SK-N-SH treated with all-trans-retinoic acid at 6 μM for 48 hours (cell line): ENCODE data around the gene LGALS13.

Experiments used
- ATAC-seq: fragments of 200-7000 bp; cut with Tn5 transposase; 3 replicates; pipeline ENCODE4 v1.9.1; 2020; ENCODE audit warnings: mild to moderate bottlenecking, moderate library complexity
- ARNTL ChIP-seq: fragments of 450-650 bp; formaldehyde crosslinking; IDR thresholded peaks from 2 replicates; pipeline ENCODE4 v1.5.0; 2020; ENCODE audit warnings: low read depth, mild to moderate bottlenecking, moderate library complexity, borderline replicate concordance
- BACH2 ChIP-seq: fragments of 250-450 bp; sonication (Bioruptor Pico); IDR thresholded peaks from 2 replicates; pipeline ENCODE4 v1.9.0; 2021; ENCODE audit warnings: mild to moderate bottlenecking, borderline replicate concordance
- CSDC2 ChIP-seq: fragments of 250-450 bp; sonication (Bioruptor Pico); IDR thresholded peaks from 2 replicates; pipeline ENCODE4 v1.5.0; 2020; ENCODE audit warnings: mild to moderate bottlenecking, moderate library complexity
- ESRRG ChIP-seq: fragments of 250-450 bp; sonication (Bioruptor Pico); IDR thresholded peaks from 2 replicates; pipeline ENCODE4 v1.6.1; 2021; ENCODE audit warnings: mild to moderate bottlenecking
- ISL1 ChIP-seq: fragments of 250-450 bp; sonication (Bioruptor Pico); IDR thresholded peaks from 2 replicates; pipeline ENCODE4 v2.1.2; 2022; ENCODE audit warnings: mild to moderate bottlenecking, moderate library complexity
- OSR1 ChIP-seq: fragments of 250-450 bp; sonication (Bioruptor Pico); IDR thresholded peaks from 2 replicates; pipeline ENCODE4 v1.8.0; 2022; ENCODE audit warnings: moderate library complexity, mild to moderate bottlenecking, inconsistent platforms
- PPARA ChIP-seq: fragments of 250-450 bp; sonication (Bioruptor Pico); IDR thresholded peaks from 2 replicates; pipeline ENCODE4 v1.5.0; 2020; ENCODE audit warnings: mild to moderate bottlenecking, borderline replicate concordance
- RARB ChIP-seq: fragments of 250-450 bp; sonication (Bioruptor Pico); IDR thresholded peaks from 2 replicates; pipeline ENCODE4 v1.8.0; 2021; ENCODE audit warnings: mild to moderate bottlenecking, moderate library complexity
- TCF4 ChIP-seq: fragments of 250-450 bp; sonication (Bioruptor Pico); IDR thresholded peaks from 2 replicates; pipeline ENCODE4 v1.8.0; 2021; ENCODE audit warnings: mild to moderate bottlenecking, moderate library complexity, borderline replicate concordance
- TOX ChIP-seq: fragments of 250-450 bp; sonication (Bioruptor Pico); IDR thresholded peaks from 2 replicates; pipeline ENCODE4 v1.8.0; 2021; ENCODE audit warnings: mild to moderate bottlenecking, moderate library complexity, borderline replicate concordance
- ZC3H10 ChIP-seq: fragments of 250-450 bp; sonication (Bioruptor Pico); IDR thresholded peaks from 2 replicates; pipeline ENCODE4 v1.5.1; 2021; ENCODE audit warnings: mild to moderate bottlenecking, moderate library complexity
- ZFP30 ChIP-seq: fragments of 450-650 bp; formaldehyde crosslinking; IDR thresholded peaks from 2 replicates; pipeline ENCODE4 v1.5.0; 2022; ENCODE audit warnings: mild to moderate bottlenecking, moderate library complexity
- ZNF565 ChIP-seq: fragments of 450-650 bp; formaldehyde crosslinking; conservative IDR thresholded peaks from 2 replicates; pipeline ENCODE4 v1.5.0; 2020; ENCODE audit warnings: low read depth, mild to moderate bottlenecking, moderate library complexity
- ZNF70 ChIP-seq: fragments of 450-650 bp; formaldehyde crosslinking; IDR thresholded peaks from 2 replicates; pipeline ENCODE4 v1.5.0; 2020; ENCODE audit warnings: mild to moderate bottlenecking, moderate library complexity
- ZNF8 ChIP-seq: fragments of 450-650 bp; formaldehyde crosslinking; IDR thresholded peaks from 2 replicates; pipeline ENCODE4 v1.5.0; 2020; ENCODE audit warnings: mild to moderate bottlenecking, moderate library complexity
- TF ChIP-seq, protein P1 (sequence below): fragments of 250-450 bp; sonication (Bioruptor Pico); IDR thresholded peaks from 2 replicates; pipeline ENCODE4 v1.8.0; 2020; ENCODE audit warnings: mild to moderate bottlenecking, moderate library complexity, borderline replicate concordance
- TF ChIP-seq, protein P2 (sequence below): fragments of 250-450 bp; sonication (Bioruptor Pico); IDR thresholded peaks from 2 replicates; pipeline ENCODE4 v1.5.1; 2021; ENCODE audit warnings: mild to moderate bottlenecking, moderate library complexity
- TF ChIP-seq, protein P3 (sequence below): fragments of 250-450 bp; sonication (Bioruptor Pico); IDR thresholded peaks from 2 replicates; pipeline ENCODE4 v1.5.1; 2020; ENCODE audit warnings: low read depth, mild to moderate bottlenecking, moderate library complexity
- TF ChIP-seq, protein P4 (sequence below): fragments of 250-450 bp; sonication (Bioruptor Pico); IDR thresholded peaks from 2 replicates; pipeline ENCODE4 v1.5.0; 2020; ENCODE audit warnings: mild to moderate bottlenecking, moderate library complexity

The LGALS13 gene

DNA sequence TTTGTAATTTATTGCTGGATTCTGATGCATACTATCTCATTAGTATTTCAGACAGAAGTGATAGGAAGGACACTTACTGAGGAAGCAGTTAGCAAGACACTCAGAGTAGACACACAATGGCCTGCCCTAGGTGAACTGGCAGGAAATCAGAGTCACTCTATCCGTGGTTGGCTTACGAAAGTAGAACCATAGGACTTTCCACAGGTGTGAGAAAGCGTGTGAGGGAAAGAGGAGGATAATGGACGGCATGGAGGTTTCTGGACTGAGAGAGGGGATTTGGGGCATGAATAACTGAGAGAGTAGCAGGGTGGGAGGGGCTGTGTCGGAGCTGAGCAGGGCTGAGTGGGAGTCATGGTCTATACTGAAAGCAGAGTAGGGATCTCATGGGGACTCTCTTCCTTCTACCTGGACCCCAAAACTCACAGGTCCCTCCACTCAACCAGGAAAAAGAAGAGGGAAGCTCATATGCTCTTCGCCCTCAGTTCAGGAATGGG lies 43.7 kb upstream of the LGALS13 start (continued):
- TF ChIP-seq, protein P1, sequence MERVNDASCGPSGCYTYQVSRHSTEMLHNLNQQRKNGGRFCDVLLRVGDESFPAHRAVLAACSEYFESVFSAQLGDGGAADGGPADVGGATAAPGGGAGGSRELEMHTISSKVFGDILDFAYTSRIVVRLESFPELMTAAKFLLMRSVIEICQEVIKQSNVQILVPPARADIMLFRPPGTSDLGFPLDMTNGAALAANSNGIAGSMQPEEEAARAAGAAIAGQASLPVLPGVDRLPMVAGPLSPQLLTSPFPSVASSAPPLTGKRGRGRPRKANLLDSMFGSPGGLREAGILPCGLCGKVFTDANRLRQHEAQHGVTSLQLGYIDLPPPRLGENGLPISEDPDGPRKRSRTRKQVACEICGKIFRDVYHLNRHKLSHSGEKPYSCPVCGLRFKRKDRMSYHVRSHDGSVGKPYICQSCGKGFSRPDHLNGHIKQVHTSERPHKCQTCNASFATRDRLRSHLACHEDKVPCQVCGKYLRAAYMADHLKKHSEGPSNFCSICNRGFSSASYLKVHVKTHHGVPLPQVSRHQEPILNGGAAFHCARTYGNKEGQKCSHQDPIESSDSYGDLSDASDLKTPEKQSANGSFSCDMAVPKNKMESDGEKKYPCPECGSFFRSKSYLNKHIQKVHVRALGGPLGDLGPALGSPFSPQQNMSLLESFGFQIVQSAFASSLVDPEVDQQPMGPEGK (CRISPR knock-in tag), result no peak
- TF ChIP-seq ZNF8 (CRISPR knock-in tag) (no peak), BACH2 (CRISPR knock-in tag) (no peak), ZFP30 (CRISPR knock-in tag) (no peak), ESRRG (CRISPR knock-in tag) (no peak), ZNF70 (no peak), PPARA (CRISPR knock-in tag) (no peak), ZC3H10 (no peak), TCF4 (CRISPR knock-in tag) (no peak), CSDC2 (CRISPR knock-in tag) (no peak)
- TF ChIP-seq, protein P2, sequence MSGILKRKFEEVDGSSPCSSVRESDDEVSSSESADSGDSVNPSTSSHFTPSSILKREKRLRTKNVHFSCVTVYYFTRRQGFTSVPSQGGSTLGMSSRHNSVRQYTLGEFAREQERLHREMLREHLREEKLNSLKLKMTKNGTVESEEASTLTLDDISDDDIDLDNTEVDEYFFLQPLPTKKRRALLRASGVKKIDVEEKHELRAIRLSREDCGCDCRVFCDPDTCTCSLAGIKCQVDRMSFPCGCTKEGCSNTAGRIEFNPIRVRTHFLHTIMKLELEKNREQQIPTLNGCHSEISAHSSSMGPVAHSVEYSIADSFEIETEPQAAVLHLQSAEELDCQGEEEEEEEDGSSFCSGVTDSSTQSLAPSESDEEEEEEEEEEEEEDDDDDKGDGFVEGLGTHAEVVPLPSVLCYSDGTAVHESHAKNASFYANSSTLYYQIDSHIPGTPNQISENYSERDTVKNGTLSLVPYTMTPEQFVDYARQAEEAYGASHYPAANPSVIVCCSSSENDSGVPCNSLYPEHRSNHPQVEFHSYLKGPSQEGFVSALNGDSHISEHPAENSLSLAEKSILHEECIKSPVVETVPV (CRISPR knock-in tag), result no peak
- TF ChIP-seq, protein P3, sequence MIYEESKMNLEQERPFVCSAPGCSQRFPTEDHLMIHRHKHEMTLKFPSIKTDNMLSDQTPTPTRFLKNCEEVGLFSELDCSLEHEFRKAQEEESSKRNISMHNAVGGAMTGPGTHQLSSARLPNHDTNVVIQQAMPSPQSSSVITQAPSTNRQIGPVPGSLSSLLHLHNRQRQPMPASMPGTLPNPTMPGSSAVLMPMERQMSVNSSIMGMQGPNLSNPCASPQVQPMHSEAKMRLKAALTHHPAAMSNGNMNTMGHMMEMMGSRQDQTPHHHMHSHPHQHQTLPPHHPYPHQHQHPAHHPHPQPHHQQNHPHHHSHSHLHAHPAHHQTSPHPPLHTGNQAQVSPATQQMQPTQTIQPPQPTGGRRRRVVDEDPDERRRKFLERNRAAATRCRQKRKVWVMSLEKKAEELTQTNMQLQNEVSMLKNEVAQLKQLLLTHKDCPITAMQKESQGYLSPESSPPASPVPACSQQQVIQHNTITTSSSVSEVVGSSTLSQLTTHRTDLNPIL, result no peak

DNA sequence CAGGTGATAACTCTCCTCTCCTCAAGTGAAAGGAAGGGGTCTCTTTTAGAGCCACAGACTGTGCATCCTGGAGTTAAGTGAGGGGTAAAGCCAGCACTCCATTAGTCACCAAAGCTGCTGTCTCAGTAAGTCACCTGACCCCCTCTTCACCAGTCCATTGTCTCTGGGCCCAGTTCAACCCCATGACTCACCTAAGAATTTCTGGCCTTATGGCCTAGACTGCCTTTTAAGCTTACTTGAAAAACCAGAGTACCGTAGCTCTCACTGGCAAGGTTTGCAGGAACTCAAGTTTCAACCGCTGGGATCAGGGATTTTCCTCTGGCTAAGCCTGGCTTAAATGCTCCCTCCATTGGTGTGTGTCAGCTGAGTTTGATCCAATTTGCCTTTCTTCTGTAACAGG lies 38.9 kb upstream of the LGALS13 start:
- ATAC-seq, result no peak
- TF ChIP-seq, protein P2 (CRISPR knock-in tag), result no peak
- TF ChIP-seq ZNF565 (no peak), PPARA (CRISPR knock-in tag) (no peak), BACH2 (CRISPR knock-in tag) (no peak), RARB (no peak), ESRRG (CRISPR knock-in tag) (no peak), ZC3H10 (no peak), ZNF8 (CRISPR knock-in tag) (no peak)
- TF ChIP-seq, protein P1 (CRISPR knock-in tag), result no peak

DNA sequence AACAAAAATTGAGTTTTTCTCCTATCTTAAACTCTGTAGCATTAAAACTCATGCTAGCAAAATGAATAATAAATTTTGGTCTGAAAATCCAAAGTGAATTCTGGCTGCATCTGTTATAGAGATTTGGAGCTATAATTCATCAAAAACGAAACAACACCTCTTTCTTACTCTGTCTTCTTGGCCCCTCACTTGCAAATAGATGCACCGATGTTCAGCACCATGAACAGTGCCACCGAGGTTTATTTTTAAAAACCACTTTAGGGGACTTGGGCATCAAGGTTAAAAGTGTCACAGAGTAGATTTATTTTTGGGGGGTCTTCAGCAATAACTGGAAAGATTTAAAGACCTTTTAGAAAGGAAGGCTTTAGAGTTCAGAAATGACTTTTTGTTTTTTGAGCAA lies 36.3 kb upstream of the LGALS13 start:
- TF ChIP-seq TOX (CRISPR knock-in tag), result no peak
- TF ChIP-seq ESRRG (CRISPR knock-in tag), result no peak
- no peak for TF ChIP-seq ISL1 (CRISPR knock-in tag)
- TF ChIP-seq ZNF565, result no peak
- TF ChIP-seq ZNF70, result no peak
- no peak for TF ChIP-seq CSDC2 (CRISPR knock-in tag)
- TF ChIP-seq, protein P2 (CRISPR knock-in tag), result no peak
- TF ChIP-seq RARB, result no peak
- TF ChIP-seq ARNTL (CRISPR knock-in tag), result no peak
- TF ChIP-seq OSR1 (CRISPR knock-in tag), result no peak
- no peak for ATAC-seq

DNA sequence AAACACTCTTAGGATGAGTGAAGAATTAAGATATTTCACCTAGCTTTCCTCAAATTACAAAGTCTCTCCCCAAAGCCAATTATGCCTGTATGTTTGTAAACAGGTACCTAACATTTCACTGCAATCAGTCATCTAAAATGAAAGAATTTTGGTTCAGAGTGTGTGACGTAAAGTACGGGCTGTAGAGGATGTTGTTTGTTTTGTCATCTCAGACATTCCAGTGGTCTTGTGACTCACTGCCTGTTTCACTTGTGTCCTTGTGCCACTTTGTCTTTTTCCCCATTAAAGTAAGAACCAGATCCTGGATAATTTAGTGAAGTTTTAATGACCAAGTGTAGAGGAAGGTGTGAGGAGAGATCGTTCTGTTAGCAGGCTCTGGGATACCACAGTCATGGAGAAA lies 33.7 kb upstream of the LGALS13 start:
- no peak for TF ChIP-seq ISL1 (CRISPR knock-in tag)
- TF ChIP-seq, protein P4, sequence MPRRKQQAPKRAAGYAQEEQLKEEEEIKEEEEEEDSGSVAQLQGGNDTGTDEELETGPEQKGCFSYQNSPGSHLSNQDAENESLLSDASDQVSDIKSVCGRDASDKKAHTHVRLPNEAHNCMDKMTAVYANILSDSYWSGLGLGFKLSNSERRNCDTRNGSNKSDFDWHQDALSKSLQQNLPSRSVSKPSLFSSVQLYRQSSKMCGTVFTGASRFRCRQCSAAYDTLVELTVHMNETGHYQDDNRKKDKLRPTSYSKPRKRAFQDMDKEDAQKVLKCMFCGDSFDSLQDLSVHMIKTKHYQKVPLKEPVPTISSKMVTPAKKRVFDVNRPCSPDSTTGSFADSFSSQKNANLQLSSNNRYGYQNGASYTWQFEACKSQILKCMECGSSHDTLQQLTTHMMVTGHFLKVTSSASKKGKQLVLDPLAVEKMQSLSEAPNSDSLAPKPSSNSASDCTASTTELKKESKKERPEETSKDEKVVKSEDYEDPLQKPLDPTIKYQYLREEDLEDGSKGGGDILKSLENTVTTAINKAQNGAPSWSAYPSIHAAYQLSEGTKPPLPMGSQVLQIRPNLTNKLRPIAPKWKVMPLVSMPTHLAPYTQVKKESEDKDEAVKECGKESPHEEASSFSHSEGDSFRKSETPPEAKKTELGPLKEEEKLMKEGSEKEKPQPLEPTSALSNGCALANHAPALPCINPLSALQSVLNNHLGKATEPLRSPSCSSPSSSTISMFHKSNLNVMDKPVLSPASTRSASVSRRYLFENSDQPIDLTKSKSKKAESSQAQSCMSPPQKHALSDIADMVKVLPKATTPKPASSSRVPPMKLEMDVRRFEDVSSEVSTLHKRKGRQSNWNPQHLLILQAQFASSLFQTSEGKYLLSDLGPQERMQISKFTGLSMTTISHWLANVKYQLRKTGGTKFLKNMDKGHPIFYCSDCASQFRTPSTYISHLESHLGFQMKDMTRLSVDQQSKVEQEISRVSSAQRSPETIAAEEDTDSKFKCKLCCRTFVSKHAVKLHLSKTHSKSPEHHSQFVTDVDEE (CRISPR knock-in tag), result no peak
- no peak for TF ChIP-seq ESRRG (CRISPR knock-in tag)
- TF ChIP-seq ZFP30 (CRISPR knock-in tag), result no peak
- TF ChIP-seq ZNF8 (CRISPR knock-in tag), result no peak
- TF ChIP-seq ZNF565, result no peak
- TF ChIP-seq ARNTL (CRISPR knock-in tag), result no peak
- TF ChIP-seq BACH2 (CRISPR knock-in tag), result no peak
- ATAC-seq, result no peak
